Panc1 (cell line): ENCODE data around the gene TMEM229B. TPM values are rescaled to one million over a fixed set of nuclear protein-coding genes. Genes with fewer than 3 reads are reported as not detected.

ENCODE experiments used
- ATAC-seq: fragments of 200-7000 bp; cut with Tn5 transposase; 2 replicates; pipeline ENCODE4 v1.9.1; 2020; ENCODE audit warnings: mild to moderate bottlenecking, moderate library complexity
- BruUV-seq: library from RNA; stranded (reverse); fragments of 400-500 nt; replicated peaks from 2 replicates; lab custom pipeline; 2021; lab: Mats Ljungman, UMichigan
- CTCF ChIA-PET: fragments of 300-600 bp; sonication (Branson Sonifier 250); formaldehyde crosslinking; loops from one replicate; lab custom pipeline; 2022; ENCODE audit warnings: antibody characterized with exemption; lab: Charles Lee
- POLR2A ChIA-PET: fragments of 300-600 bp; sonication (Branson Sonifier 250); formaldehyde crosslinking; loops from one replicate; lab custom pipeline; 2022; ENCODE audit warnings: antibody characterized with exemption; lab: Charles Lee
- DNase-seq: peaks from one replicate; pipeline ENCODE4 v3.0.0-alpha.2; 2010; ENCODE audit warnings: low read depth, low spot score
- H3K27ac ChIP-seq: 2 replicates; pipeline ENCODE4 v1.5.1; 2011; ENCODE audit warnings: mild to moderate bottlenecking, low read length, inconsistent platforms
- H3K27me3 ChIP-seq: fragments of 200-500 bp; sonication (Bioruptor generic); 2 replicates; pipeline ENCODE4 v1.6.0; 2014; ENCODE audit warnings: low read length, inconsistent platforms; ENCODE audit not compliant: control insufficient read depth, insufficient read depth
- H3K36me3 ChIP-seq: fragments of 200-500 bp; sonication (Bioruptor generic); 2 replicates; pipeline ENCODE4 v1.5.1; 2014; ENCODE audit warnings: inconsistent platforms, mild to moderate bottlenecking, low read length, moderate library complexity; ENCODE audit not compliant: control insufficient read depth, insufficient read depth
- H3K4me1 ChIP-seq: 2 replicates; pipeline ENCODE4 v1.5.1; 2011; ENCODE audit warnings: inconsistent platforms, mild to moderate bottlenecking, low read length, moderate library complexity; ENCODE audit not compliant: control insufficient read depth, insufficient read depth
- H3K4me3 ChIP-seq, 2 experiments: 2 replicates each; pipeline ENCODE4 v1.5.1; 2011 to 2012; ENCODE audit warnings: low read depth in 2 of 2, low read length in 2 of 2, mild to moderate bottlenecking in 2 of 2, inconsistent platforms in 1 of 2, moderate library complexity in 1 of 2
- H3K9me3 ChIP-seq: fragments of 200-500 bp; sonication (Bioruptor generic); 2 replicates; pipeline ENCODE4 v1.5.1; 2014; ENCODE audit warnings: low read depth, mild to moderate bottlenecking, inconsistent platforms, low read length, moderate library complexity; ENCODE audit not compliant: control insufficient read depth, insufficient read depth
- CTCF ChIP-seq: fragments of 450-650 bp; IDR thresholded peaks from 2 replicates; pipeline ENCODE4 v1.5.1; 2017; ENCODE audit warnings: mild to moderate bottlenecking
- POLR2AphosphoS5 ChIP-seq: IDR thresholded peaks from 2 replicates; pipeline ENCODE4 v1.6.1; 2012; ENCODE audit warnings: mild to moderate bottlenecking, low read depth, low read length, moderate library complexity
- REST ChIP-seq, 2 experiments: IDR thresholded peaks; 2 replicates each; pipeline ENCODE4 v1.6.1; 2011 to 2012; ENCODE audit warnings: low read depth in 2 of 2, control low read depth in 1 of 2, low read length in 1 of 2, mild to moderate bottlenecking in 1 of 2, moderate library complexity in 1 of 2; ENCODE audit not compliant: insufficient read depth in 1 of 2
- SIN3A ChIP-seq: IDR thresholded peaks from 2 replicates; pipeline ENCODE4 v1.6.1; 2012; ENCODE audit warnings: low read depth, mild to moderate bottlenecking, low read length, moderate library complexity, borderline replicate concordance; ENCODE audit not compliant: insufficient read depth
- TCF7L2 ChIP-seq: IDR thresholded peaks from 2 replicates; pipeline ENCODE4 v1.6.1; 2011; ENCODE audit warnings: mild to moderate bottlenecking, low read depth, low read length, inconsistent platforms
- in situ Hi-C: cut with HindIII; loops from 2 replicates; pipeline ENCODE4 v1.10.0; 2016; ENCODE audit warnings: low sequenced_read_pairs, low pct_unique_long_range_greater_than_20kb
- intact Hi-C: fragments of 100-400 bp; cut with micrococcal nuclease; formaldehyde crosslinking; loops from one replicate; pipeline ENCODE4 v1.10.0; 2022; ENCODE audit not compliant: unreplicated experiment
- total RNA-seq: library from RNA; stranded (reverse); gene quantifications from one replicate; pipeline ENCODE4 v1.2.1, GENCODE V29; 2021; ENCODE audit not compliant: unreplicated experiment

Gene TMEM229B
- total RNA-seq, 1 experiment from 2014 or later, result 1.6 TPM

GRCh38 chr14:67519406-67519805, 30.9 kb upstream of the TMEM229B start:
- no peak for TF ChIP-seq CTCF
- TF ChIP-seq SIN3A, result no peak
- TF ChIP-seq POLR2AphosphoS5, result no peak
- no peak for TF ChIP-seq REST (IDR thresholded peaks at IDR 0.05; ENCODE audit: insufficient read depth in 1 of 2, low read depth in 2 of 2, low read length in 1 of 2)
- TF ChIP-seq TCF7L2, result no peak
- intact Hi-C loops, result loop anchor here (10.0 kb wide), 1 partner anchor 95 kb away; no protein-coding TSS in a partner anchor
- Histone ChIP-seq H3K4me3 (no peak overlapping the region), H3K4me1 (0 out of 2 replicates have a peak, but pooled peaks cover 1% of the 10 kb centered on the region), H3K27me3 (peaks cover 2% of the 10 kb centered on the region), H3K9me3 (no peaks in the 10 kb centered on the region), H3K27ac (no peak overlapping the region), H3K36me3 (no peaks in the 10 kb centered on the region)
- no TSS peak for BruUV-seq
- ChIA-PET CTCF (no interaction called here), POLR2A (no interaction called here)
- no peak for DNase-seq
- in situ Hi-C loops, result no loop called here
- ATAC-seq, result no peak

GRCh38 chr14:67517083-67517482, 28.6 kb upstream of the TMEM229B start:
- DNase-seq, result no peak
- ChIA-PET CTCF (interaction anchor here (0.7 to 1.9 kb wide), 2 partner anchors 10 to 54 kb away, joined by 4 to 9 read pairs; no protein-coding TSS in a partner anchor), POLR2A (interaction anchor here (0.6 kb wide), 1 partner anchor 14 kb away, joined by 13 read pairs; no protein-coding TSS in a partner anchor)
- in situ Hi-C loops, result no loop called here
- peak; percentile 45 for TF ChIP-seq CTCF
- TF ChIP-seq TCF7L2, result no peak
- TF ChIP-seq REST (IDR thresholded peaks at IDR 0.05; ENCODE audit: insufficient read depth in 1 of 2, low read depth in 2 of 2, low read length in 1 of 2), result no peak
- no peak for TF ChIP-seq SIN3A
- BruUV-seq, result no TSS peak
- Histone ChIP-seq H3K36me3 (no peaks in the 10 kb centered on the region), H3K4me1 (0 out of 2 replicates have a peak, but pooled peaks cover 4% of the 10 kb centered on the region), H3K27ac (no peak overlapping the region), H3K9me3 (no peaks in the 10 kb centered on the region), H3K4me3 (no peak overlapping the region), H3K27me3 (peaks cover 2% of the 10 kb centered on the region)
- peak; percentile 53; the same call in 1 of the 2 replicates for ATAC-seq
- intact Hi-C loops, result loop anchor here (10.0 kb wide), 1 partner anchor 92 kb away; no protein-coding TSS in a partner anchor
